IMR-90 (cell line): ENCODE measurements around the gene SLC17A5. TPM values are rescaled to one million over a fixed set of nuclear protein-coding genes. Genes with fewer than 3 reads are reported as not detected.
"Not testable (repeated sequence)": the region's sequence is repeated elsewhere in the genome, so short reads cannot be mapped to it uniquely, and the experiment has no call there.

ENCODE experiments used
- ATAC-seq: fragments of 200-7000 bp; cut with Tn5 transposase; 2 replicates; pipeline ENCODE4 v1.9.1; 2020; ENCODE audit warnings: low read depth, mild to moderate bottlenecking, moderate library complexity
- BruUV-seq: library from RNA; stranded (reverse); fragments of 400-500 nt; replicated peaks from 2 replicates; lab custom pipeline; 2021; lab: Mats Ljungman, UMichigan
- CTCF ChIA-PET: fragments of 300-600 bp; formaldehyde crosslinking; extraction: SDS; loops from one replicate; lab custom pipeline; 2021; ENCODE audit warnings: antibody characterized with exemption; lab: Yijun Ruan, JAX
- POLR2A ChIA-PET: fragments of 300-600 bp; sonication (Branson Sonifier 250); formaldehyde crosslinking; loops from one replicate; lab custom pipeline; 2022; ENCODE audit warnings: antibody characterized with exemption; ENCODE audit not compliant: unreplicated experiment; lab: Charles Lee
- DNase-seq: peaks from one replicate; pipeline ENCODE4 v3.0.0; 2013
- H2AFZ ChIP-seq: replicated peaks from 2 replicates; pipeline ENCODE3; 2013; ENCODE audit warnings: low read length, mild to moderate bottlenecking; ENCODE audit not compliant: poor library complexity
- H2AK5ac ChIP-seq: 2 replicates; pipeline ENCODE4 v1.6.1; 2013; ENCODE audit warnings: low read depth, low read length, inconsistent platforms
- H2AK9ac ChIP-seq: replicated peaks from 2 replicates; pipeline ENCODE3; 2013; ENCODE audit warnings: mild to moderate bottlenecking, low read depth, low read length, moderate library complexity; ENCODE audit not compliant: poor library complexity
- H2BK120ac ChIP-seq: 2 replicates; pipeline ENCODE4 v1.6.1; 2013; ENCODE audit warnings: low read depth, low read length, inconsistent platforms
- H2BK15ac ChIP-seq: 3 replicates; pipeline ENCODE4 v1.6.1; 2013; ENCODE audit warnings: low read depth, low read length, inconsistent platforms
- H2BK20ac ChIP-seq: 2 replicates; pipeline ENCODE4 v1.6.1; 2013; ENCODE audit warnings: low read depth, mild to moderate bottlenecking, inconsistent platforms, low read length, moderate library complexity
- H2BK5ac ChIP-seq: 2 replicates; pipeline ENCODE4 v1.6.1; 2013; ENCODE audit warnings: mild to moderate bottlenecking, low read depth, low read length, inconsistent platforms; ENCODE audit not compliant: poor library complexity, severe bottlenecking
- H3K14ac ChIP-seq: replicated peaks from 2 replicates; pipeline ENCODE4 v1.6.1; 2013; ENCODE audit warnings: low read depth, low read length, inconsistent platforms
- H3K18ac ChIP-seq: 2 replicates; pipeline ENCODE4 v1.6.1; 2013; ENCODE audit warnings: low read depth, low read length, control low read depth
- H3K23ac ChIP-seq: 2 replicates; pipeline ENCODE4 v1.6.1; 2013; ENCODE audit warnings: low read depth, low read length, inconsistent platforms
- H3K27ac ChIP-seq: 2 replicates; pipeline ENCODE4 v1.5.1; 2013; ENCODE audit warnings: mild to moderate bottlenecking, control low read depth, low read length; ENCODE audit not compliant: insufficient read depth
- H3K27me3 ChIP-seq: 2 replicates; pipeline ENCODE4 v1.6.1; 2013; ENCODE audit warnings: low read length; ENCODE audit not compliant: control insufficient read depth, insufficient read depth
- H3K36me3 ChIP-seq: 2 replicates; pipeline ENCODE4 v1.6.1; 2013; ENCODE audit warnings: low read length, mixed read lengths; ENCODE audit not compliant: control insufficient read depth, insufficient read depth
- H3K4ac ChIP-seq: 2 replicates; pipeline ENCODE4 v1.6.1; 2013; ENCODE audit warnings: low read depth, low read length, inconsistent platforms
- H3K4me1 ChIP-seq: 2 replicates; pipeline ENCODE4 v1.6.1; 2013; ENCODE audit warnings: low read length, mixed read lengths; ENCODE audit not compliant: control insufficient read depth, insufficient read depth
- H3K4me2 ChIP-seq: 2 replicates; pipeline ENCODE4 v1.6.1; 2013; ENCODE audit warnings: low read depth, mild to moderate bottlenecking, control low read depth, low read length, moderate library complexity
- H3K4me3 ChIP-seq: 2 replicates; pipeline ENCODE4 v1.5.1; 2013; ENCODE audit warnings: low read depth, mild to moderate bottlenecking, control low read depth, low read length, moderate library complexity; ENCODE audit not compliant: insufficient read depth
- H3K56ac ChIP-seq: 2 replicates; pipeline ENCODE4 v1.6.1; 2013; ENCODE audit warnings: low read length, inconsistent platforms; ENCODE audit not compliant: insufficient read depth; ENCODE audit errors: extremely low read depth
- H3K79me1 ChIP-seq, 2 experiments: 2 replicates each; pipeline ENCODE4 v1.6.1; 2013; ENCODE audit warnings: low read length in 2 of 2, inconsistent platforms in 1 of 2, low read depth in 1 of 2
- H3K9ac ChIP-seq: 2 replicates; pipeline ENCODE4 v1.6.1; 2013; ENCODE audit warnings: low read depth, low read length, control low read depth
- H3K9me1 ChIP-seq: 2 replicates; pipeline ENCODE4 v1.6.1; 2013; ENCODE audit warnings: low read length, inconsistent platforms; ENCODE audit not compliant: insufficient read depth
- H3K9me3 ChIP-seq: 2 replicates; pipeline ENCODE4 v1.6.1; 2013; ENCODE audit warnings: low read length; ENCODE audit not compliant: control insufficient read depth, insufficient read depth
- H4K20me1 ChIP-seq: 2 replicates; pipeline ENCODE4 v1.6.1; 2013; ENCODE audit warnings: low read length, inconsistent platforms; ENCODE audit not compliant: insufficient read depth
- H4K5ac ChIP-seq: 2 replicates; pipeline ENCODE4 v1.6.1; 2013; ENCODE audit warnings: mild to moderate bottlenecking, low read depth, low read length, control low read depth
- H4K8ac ChIP-seq, 2 experiments: 2 replicates each; pipeline ENCODE4 v1.6.1; 2013; ENCODE audit warnings: low read depth in 2 of 2, low read length in 2 of 2, control low read depth in 1 of 2, inconsistent platforms in 1 of 2
- H4K91ac ChIP-seq: 2 replicates; pipeline ENCODE4 v1.6.1; 2013; ENCODE audit warnings: low read depth, low read length, inconsistent platforms; ENCODE audit not compliant: insufficient read depth
- MAFK ChIP-seq: IDR thresholded peaks from 2 replicates; pipeline ENCODE4 v1.6.1; 2012; ENCODE audit warnings: low read depth, low read length, improper control_type of control experiment
- WGBS, 2 experiments: methylation state at CpG; one replicate each; pipeline versions ENCODE4 v1.1.5 to v1.1.7; 2013; ENCODE audit warnings: missing lambda C conversion rate in 2 of 2; ENCODE audit not compliant: insufficient read length in 1 of 2; ENCODE audit errors: extremely low coverage in 2 of 2; 5-methylcytosine and 5-hydroxymethylcytosine counted together
- dilution Hi-C: fragments of 300-500 bp; cut with HindIII; formaldehyde crosslinking; loops from one replicate; pipeline ENCODE4 v1.14.3; 2018; ENCODE audit warnings: low sequenced_read_pairs; ENCODE audit not compliant: unreplicated experiment
- in situ Hi-C: fragments of 300-500 bp; cut with MboI; formaldehyde crosslinking; loops from 3 replicates; pipeline ENCODE4 v1.14.3; 2019; ENCODE audit warnings: low sequenced_read_pairs, inconsistent platforms, mixed read lengths
- intact Hi-C: fragments of 100-400 bp; cut with micrococcal nuclease; formaldehyde crosslinking; loops from 2 replicates; pipeline ENCODE4 v1.10.0; 2022
- polyA plus RNA-seq, 3 experiments: library from polyadenylated mRNA; depleted of rRNA; stranded (reverse); fragments of >200 nt; gene quantifications; 2 replicates each; pipeline ENCODE4 v1.2.3, GENCODE V29; 2012; ENCODE audit warnings: low replicate concordance in 1 of 3
- total RNA-seq: library from RNA; depleted of rRNA; stranded (reverse); fragments of >200 nt; gene quantifications from 2 replicates; pipeline ENCODE4 v1.2.3, GENCODE V29; 2012

The SLC17A5 gene
- total and polyA plus RNA-seq, 2 of the 4 experiments (the other 2 are of a cell fraction): 20.8 to 27.2 TPM

- DNase-seq: no peak
- CTCF ChIA-PET: interaction anchor here (1.1 kb wide), 1 partner anchor 14 kb away, joined by 3 read pairs; no protein-coding TSS in a partner anchor
- no peaks in the 10 kb centered on the region for H3K9me3 ChIP-seq
- no peaks in the 10 kb centered on the region for H4K20me1 ChIP-seq
- H3K79me1 ChIP-seq: 0 out of 4 replicates have a peak, but pooled peaks cover 0 to 3% of the 10 kb centered on the region in 2 experiments
- no peak overlapping the region for H3K23ac ChIP-seq
- no peak overlapping the region for H4K5ac ChIP-seq
- no peak overlapping the region for H3K9ac ChIP-seq
- H3K18ac ChIP-seq: no peak overlapping the region
- 0 out of 2 replicates have a peak, but pooled peaks cover 1% of the 10 kb centered on the region for H3K36me3 ChIP-seq
- no peak for TF ChIP-seq MAFK
- no peak overlapping the region for H2BK15ac ChIP-seq
- no TSS peak for BruUV-seq
- no peak overlapping the region for H3K56ac ChIP-seq
- no peak overlapping the region for H2AFZ ChIP-seq
- H4K91ac ChIP-seq: no peak overlapping the region
- no peak overlapping the region for H2BK5ac ChIP-seq
- H3K4me3 ChIP-seq: no peak overlapping the region
- H3K4me2 ChIP-seq: no peak overlapping the region
- POLR2A ChIA-PET: no interaction called here
- no peak overlapping the region for H3K4ac ChIP-seq
- no peaks in the 10 kb centered on the region for H3K27me3 ChIP-seq
- no peaks in the 10 kb centered on the region for H3K9me1 ChIP-seq
- H3K27ac ChIP-seq: no peak overlapping the region
- no peak overlapping the region for H3K14ac ChIP-seq
- in situ Hi-C loops: loop anchor here (25.0 kb wide), 1 partner anchor 338 kb away; no protein-coding TSS in a partner anchor
- H2BK120ac ChIP-seq: no peak overlapping the region
- dilution Hi-C loops: no loop called here
- H2BK20ac ChIP-seq: no peak overlapping the region
- H2AK5ac ChIP-seq: no peak overlapping the region
- whole genome bisulfite sequencing, 2 experiments: no CpG with 5 or more reads among the region's 4 CpGs
- no peak overlapping the region for H2AK9ac ChIP-seq
- no peak for ATAC-seq
- no peak overlapping the region for H4K8ac ChIP-seq
- intact Hi-C loops: no loop called here
- H3K4me1 ChIP-seq: no peaks in the 10 kb centered on the region
Measured at GRCh38 chr6:73624896-73625295, 28.9 kb downstream of the SLC17A5 start.

- BruUV-seq, H4K91ac ChIP-seq, H3K4ac ChIP-seq, DNase-seq, POLR2A ChIA-PET, H3K36me3 ChIP-seq, H4K20me1 ChIP-seq, H3K56ac ChIP-seq, H3K4me2 ChIP-seq, H4K8ac ChIP-seq, H3K4me3 ChIP-seq, H3K9me1 ChIP-seq, intact Hi-C loops, ATAC-seq, H3K27ac ChIP-seq, H2AK9ac ChIP-seq, CTCF ChIA-PET, H3K4me1 ChIP-seq, dilution Hi-C loops, H2AK5ac ChIP-seq, H3K14ac ChIP-seq, H3K27me3 ChIP-seq, H2BK120ac ChIP-seq, H3K79me1 ChIP-seq, H3K9ac ChIP-seq, H3K18ac ChIP-seq, H3K23ac ChIP-seq, H2BK15ac ChIP-seq, H2AFZ ChIP-seq, H2BK5ac ChIP-seq, H3K9me3 ChIP-seq, H2BK20ac ChIP-seq, H4K5ac ChIP-seq: not testable (repeated sequence)
- no CpG with 5 or more reads among the region's 8 CpGs for WGBS, 2 experiments
- in situ Hi-C loops: loop anchor here (25.0 kb wide), 1 partner anchor 336 kb away; no protein-coding TSS in a partner anchor
Measured at GRCh38 chr6:73623480-73623879, 30.3 kb downstream of the SLC17A5 start.
